ENCODE results near the gene ANKRD7.

Gene ANKRD7

DNA sequence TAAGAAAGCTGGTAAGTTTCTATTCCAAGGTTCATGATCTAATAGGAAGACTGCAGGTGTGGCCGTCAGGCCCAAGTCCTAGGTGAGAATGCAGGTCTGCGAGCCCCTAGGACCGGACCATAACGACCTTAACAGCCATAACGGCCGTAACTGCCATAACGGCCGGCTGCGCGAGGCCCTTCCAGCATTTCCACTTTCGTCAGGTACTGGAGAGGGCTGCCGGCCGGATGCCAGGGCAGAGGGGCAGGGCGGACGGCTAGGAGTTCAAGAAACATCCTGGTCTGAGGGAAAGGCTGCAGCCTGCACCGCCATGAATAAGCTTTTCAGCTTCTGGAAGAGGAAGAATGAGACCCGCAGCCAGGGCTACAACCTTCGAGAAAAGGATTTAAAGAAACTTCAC, at the start of gene ANKRD7:
Gene ANKRD7, plus strand, starts transcription at position 184 of the 400 bp plus-strand sequence. Its CDS starts 127 bp downstream, at position 311.
- Histone ChIP-seq H3K27ac (ENCODE audit: poor library complexity, severe bottlenecking) (no peak within 1 kb of the TSS), H3K4me1 (ENCODE audit: insufficient read depth, poor library complexity, severe bottlenecking) (no peaks in the 10 kb centered on the region), H3K4me3 (ENCODE audit: severe bottlenecking) (no peak within 1 kb of the TSS), H3K9me3 (ENCODE audit: severe bottlenecking) (no peaks in the 10 kb centered on the region), H3K27me3 (ENCODE audit: insufficient read depth, poor library complexity, severe bottlenecking) (no peaks in the 10 kb centered on the region), H3K36me3 (ENCODE audit: low read depth) (no peaks in the 10 kb centered on the region)
- DNase-seq (ENCODE audit: low spot score) (no peak), ATAC-seq (ENCODE audit: low read depth) (no peak)
- TF ChIP-seq, protein P1, sequence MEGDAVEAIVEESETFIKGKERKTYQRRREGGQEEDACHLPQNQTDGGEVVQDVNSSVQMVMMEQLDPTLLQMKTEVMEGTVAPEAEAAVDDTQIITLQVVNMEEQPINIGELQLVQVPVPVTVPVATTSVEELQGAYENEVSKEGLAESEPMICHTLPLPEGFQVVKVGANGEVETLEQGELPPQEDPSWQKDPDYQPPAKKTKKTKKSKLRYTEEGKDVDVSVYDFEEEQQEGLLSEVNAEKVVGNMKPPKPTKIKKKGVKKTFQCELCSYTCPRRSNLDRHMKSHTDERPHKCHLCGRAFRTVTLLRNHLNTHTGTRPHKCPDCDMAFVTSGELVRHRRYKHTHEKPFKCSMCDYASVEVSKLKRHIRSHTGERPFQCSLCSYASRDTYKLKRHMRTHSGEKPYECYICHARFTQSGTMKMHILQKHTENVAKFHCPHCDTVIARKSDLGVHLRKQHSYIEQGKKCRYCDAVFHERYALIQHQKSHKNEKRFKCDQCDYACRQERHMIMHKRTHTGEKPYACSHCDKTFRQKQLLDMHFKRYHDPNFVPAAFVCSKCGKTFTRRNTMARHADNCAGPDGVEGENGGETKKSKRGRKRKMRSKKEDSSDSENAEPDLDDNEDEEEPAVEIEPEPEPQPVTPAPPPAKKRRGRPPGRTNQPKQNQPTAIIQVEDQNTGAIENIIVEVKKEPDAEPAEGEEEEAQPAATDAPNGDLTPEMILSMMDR (IDR thresholded peaks at IDR 0.05; ENCODE audit: poor library complexity, severe bottlenecking) = no peak

DNA sequence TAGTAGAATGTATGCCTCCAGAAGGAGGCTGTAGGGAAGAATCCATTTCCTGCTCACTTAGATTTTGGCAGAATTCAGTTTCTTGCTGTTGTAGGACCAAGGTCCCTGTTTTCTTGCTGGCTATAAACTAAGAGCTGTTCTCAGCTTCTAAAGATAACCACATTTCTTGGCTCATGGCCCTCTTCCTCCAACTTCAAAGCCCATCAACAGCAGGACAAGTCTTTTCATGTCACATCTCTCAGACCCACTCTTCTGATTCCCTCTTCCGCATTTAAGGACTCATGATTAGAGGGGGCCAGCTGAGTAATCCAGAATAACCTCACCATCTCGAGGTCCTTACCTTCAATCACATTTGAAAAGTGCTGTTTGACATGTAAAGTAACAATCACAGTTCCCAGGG, 48.8 kb upstream of the ANKRD7 start:
- Histone ChIP-seq H3K36me3 (ENCODE audit: low read depth) (no peaks in the 10 kb centered on the region), H3K4me3 (ENCODE audit: severe bottlenecking) (no peak overlapping the region), H3K4me1 (ENCODE audit: insufficient read depth, poor library complexity, severe bottlenecking) (no peaks in the 10 kb centered on the region), H3K27me3 (ENCODE audit: insufficient read depth, poor library complexity, severe bottlenecking) (no peaks in the 10 kb centered on the region), H3K9me3 (ENCODE audit: severe bottlenecking) (no peaks in the 10 kb centered on the region), H3K27ac (ENCODE audit: poor library complexity, severe bottlenecking) (no peak overlapping the region)
- DNase-seq (ENCODE audit: low spot score) (no peak), ATAC-seq (ENCODE audit: low read depth) (no peak)
- TF ChIP-seq, protein P1 (IDR thresholded peaks at IDR 0.05; ENCODE audit: poor library complexity, severe bottlenecking) = no peak

DNA sequence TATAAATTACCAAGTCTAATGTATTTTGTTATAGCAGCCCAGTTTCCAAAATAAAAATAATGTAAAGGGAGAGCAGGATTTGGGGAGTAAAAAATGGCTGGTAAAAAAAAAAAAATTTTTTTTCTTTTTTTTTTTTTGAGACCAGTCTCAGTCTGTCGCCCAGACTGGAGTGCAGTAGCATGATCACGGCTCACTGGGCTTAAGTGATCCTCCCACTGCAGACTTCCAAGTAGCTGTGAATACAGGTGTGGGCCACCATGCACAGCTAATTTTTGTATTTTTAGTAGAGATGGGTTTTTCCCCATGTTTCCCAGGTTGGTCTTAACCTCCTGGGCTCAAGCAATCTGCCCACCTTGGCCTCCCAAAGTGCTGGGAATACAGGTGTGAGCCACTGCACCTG, 45.3 kb upstream of the ANKRD7 start:
- DNase-seq (ENCODE audit: low spot score) (no peak), ATAC-seq (ENCODE audit: low read depth) (no peak)
- TF ChIP-seq, protein P1 (IDR thresholded peaks at IDR 0.05; ENCODE audit: poor library complexity, severe bottlenecking) = no peak
- no peaks in the 10 kb centered on the region for H3K27me3 ChIP-seq (ENCODE audit: insufficient read depth, poor library complexity, severe bottlenecking)
- H3K9me3 ChIP-seq (ENCODE audit: severe bottlenecking) = no peaks in the 10 kb centered on the region
- no peaks in the 10 kb centered on the region for H3K4me1 ChIP-seq (ENCODE audit: insufficient read depth, poor library complexity, severe bottlenecking)
- H3K4me3 ChIP-seq (ENCODE audit: severe bottlenecking) = no peak overlapping the region
- H3K27ac ChIP-seq (ENCODE audit: poor library complexity, severe bottlenecking) = no peak overlapping the region
- H3K36me3 ChIP-seq (ENCODE audit: low read depth) = no peaks in the 10 kb centered on the region

- peak overlapping the region; percentile 97 for H3K4me3 ChIP-seq (ENCODE audit: severe bottlenecking)
- no peaks in the 10 kb centered on the region for H3K9me3 ChIP-seq (ENCODE audit: severe bottlenecking)
- TF ChIP-seq, protein P1 (IDR thresholded peaks at IDR 0.05; ENCODE audit: poor library complexity, severe bottlenecking) = no peak
- H3K36me3 ChIP-seq (ENCODE audit: low read depth) = peaks cover 24% of the 10 kb centered on the region
- H3K4me1 ChIP-seq (ENCODE audit: insufficient read depth, poor library complexity, severe bottlenecking) = peaks cover 20% of the 10 kb centered on the region
- no peaks in the 10 kb centered on the region for H3K27me3 ChIP-seq (ENCODE audit: insufficient read depth, poor library complexity, severe bottlenecking)
- ATAC-seq (ENCODE audit: low read depth) = no peak
- H3K27ac ChIP-seq (ENCODE audit: poor library complexity, severe bottlenecking) = no peak overlapping the region
- DNase-seq (ENCODE audit: low spot score) = no peak
Observed at GRCh38 chr7:118182593-118183427, 41.7 kb upstream of the ANKRD7 start.

DNA sequence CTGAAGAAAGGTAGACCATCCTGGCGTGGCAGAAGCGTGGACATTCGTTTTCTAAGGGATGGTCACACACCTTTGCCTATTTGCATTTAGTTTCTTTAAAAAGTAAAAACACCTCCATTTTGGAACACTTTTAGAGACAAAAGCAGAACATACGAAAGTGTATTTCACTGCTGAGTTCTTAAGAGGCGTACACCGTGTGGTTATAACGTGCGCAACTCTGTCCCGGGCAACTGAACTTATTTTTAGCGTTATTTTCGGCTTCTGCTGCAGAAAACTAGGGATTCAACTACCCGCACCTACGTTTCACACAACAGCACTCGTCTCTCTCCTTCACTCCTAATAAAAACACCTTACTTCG, 41.1 kb upstream of the ANKRD7 start:
- ATAC-seq (ENCODE audit: low read depth) (peak; percentile 8; the same call in 2 of the 3 replicates), DNase-seq (ENCODE audit: low spot score) (no peak)
- H3K27ac ChIP-seq (ENCODE audit: poor library complexity, severe bottlenecking) = peak overlapping the region; percentile 47
- no peaks in the 10 kb centered on the region for H3K27me3 ChIP-seq (ENCODE audit: insufficient read depth, poor library complexity, severe bottlenecking)
- H3K36me3 ChIP-seq (ENCODE audit: low read depth) = peaks cover 30% of the 10 kb centered on the region
- peaks cover 2% of the 10 kb centered on the region for H3K9me3 ChIP-seq (ENCODE audit: severe bottlenecking)
- TF ChIP-seq, protein P1 (IDR thresholded peaks at IDR 0.05; ENCODE audit: poor library complexity, severe bottlenecking) = no peak
- peaks cover 20% of the 10 kb centered on the region for H3K4me1 ChIP-seq (ENCODE audit: insufficient read depth, poor library complexity, severe bottlenecking)
- H3K4me3 ChIP-seq (ENCODE audit: severe bottlenecking) = peak overlapping the region; percentile 97
